Renal cortex interstitium (tissue), 11 donors: ENCODE measurements around the gene CNNM1. TPM values are rescaled to one million over a fixed set of nuclear protein-coding genes. Genes with fewer than 3 reads are reported as not detected.

Experiments used
- DNase-seq, 11 donors: peaks; one replicate each; pipeline ENCODE4 v3.0.0-alpha.2; 2013; ENCODE audit warnings: low read depth in 9 of 11, low spot score in 4 of 11; ENCODE audit errors: extremely low read depth in 1 of 11
- polyA plus RNA-seq, 3 donors: library from polyadenylated mRNA; unstranded; fragments of 120-200 nt; gene quantifications; one replicate each; pipeline ENCODE4 v1.2.1, GENCODE V29; 2013; ENCODE audit not compliant: insufficient read length in 3 of 3

CNNM1 gene
- polyA plus RNA-seq, 3 donors: 1.5 to 2.1 (median 1.9) TPM

- DNase-seq: no peak
These were observed 36.6 kb downstream of the CNNM1 start for GRCh38 chr10:99365736-99366135.

GRCh38 chr10:99366666-99367065 is 37.5 kb downstream of the CNNM1 start:
- no peak for DNase-seq

- DNase-seq: no peak
These were observed 39.5 kb downstream of the CNNM1 start for GRCh38 chr10:99368646-99369045.

- no peak for DNase-seq
These were observed 40.0 kb downstream of the CNNM1 start for GRCh38 chr10:99369126-99369525.

- no peak for DNase-seq
These were observed 40.4 kb downstream of the CNNM1 start for GRCh38 chr10:99369551-99369950.

GRCh38 chr10:99370993-99371392 is 41.8 kb downstream of the CNNM1 start:
- DNase-seq: peak in 1 of 11 donors; percentile 14

GRCh38 chr10:99372546-99373271 is 43.6 kb downstream of the CNNM1 start:
- peak in 1 of 11 donors; percentile 17 for DNase-seq

GRCh38 chr10:99374526-99374925 is 45.4 kb downstream of the CNNM1 start:
- DNase-seq: no peak

- no peak for DNase-seq
These were observed 45.8 kb downstream of the CNNM1 start for GRCh38 chr10:99374972-99375371.

- DNase-seq: no peak
These were observed 46.3 kb downstream of the CNNM1 start for GRCh38 chr10:99375426-99375825.

- no peak for DNase-seq
These were observed 53.0 kb downstream of the CNNM1 start for GRCh38 chr10:99382176-99382575.

- no peak for DNase-seq
These were observed 57.9 kb downstream of the CNNM1 start for GRCh38 chr10:99387071-99387470.

GRCh38 chr10:99387541-99387940 is 58.4 kb downstream of the CNNM1 start:
- no peak for DNase-seq

GRCh38 chr10:99389729-99390480 is 60.7 kb downstream of the CNNM1 start:
- DNase-seq: no peak

- no peak for DNase-seq
These were observed 62.2 kb downstream of the CNNM1 start for GRCh38 chr10:99391346-99391745.

- DNase-seq: no peak
These were observed 63.9 kb downstream of the CNNM1 start for GRCh38 chr10:99393036-99393435.

GRCh38 chr10:99393683-99394082 is 64.5 kb downstream of the CNNM1 start:
- no peak for DNase-seq

- no peak for DNase-seq
These were observed 65.1 kb downstream of the CNNM1 start for GRCh38 chr10:99394256-99394655.

- DNase-seq: no peak
These were observed 65.7 kb downstream of the CNNM1 start for GRCh38 chr10:99394761-99395386.
